GM21528 (cell line): ENCODE measurements around the gene FST.

Source experiments
- ATAC-seq: cut with Tn5 transposase; IDR thresholded peaks from one replicate; pipeline ENCODE4 v1.9.1; 2021; ENCODE audit warnings: mild to moderate bottlenecking, moderate library complexity; ENCODE audit not compliant: unreplicated experiment, low FRiP score

Gene FST

GRCh38 chr5:53480416-53481158, at the start of gene FST:
FST (plus strand) TSS chr5:53480629; CDS start chr5:53480792, 163 bp downstream.
- ATAC-seq: no peak

GRCh38 chr5:53431665-53432064, 48.8 kb upstream of the FST start:
- no peak for ATAC-seq

DNA sequence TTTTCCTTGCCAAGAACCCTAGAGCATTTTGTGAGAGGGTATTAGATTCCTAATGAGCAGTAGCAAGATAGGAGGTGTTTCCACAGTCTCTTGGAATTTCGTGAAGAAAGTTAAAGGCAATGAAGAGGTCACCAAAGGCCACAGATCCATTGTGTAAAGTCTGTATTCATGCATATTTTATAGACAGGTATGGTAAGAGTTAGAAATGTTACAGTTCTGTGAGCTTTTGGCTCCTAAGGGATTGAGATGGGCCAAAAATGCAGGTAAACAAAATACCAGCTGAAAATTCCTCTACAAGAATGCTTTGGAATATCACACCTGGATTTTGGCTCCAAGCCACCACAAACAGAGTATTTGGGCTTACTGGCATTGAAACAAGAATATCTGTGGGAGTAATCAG, 47.4 kb upstream of the FST start:
- no peak for ATAC-seq

- no peak for ATAC-seq
Observed at GRCh38 chr5:53434541-53434940, 45.9 kb upstream of the FST start.

DNA sequence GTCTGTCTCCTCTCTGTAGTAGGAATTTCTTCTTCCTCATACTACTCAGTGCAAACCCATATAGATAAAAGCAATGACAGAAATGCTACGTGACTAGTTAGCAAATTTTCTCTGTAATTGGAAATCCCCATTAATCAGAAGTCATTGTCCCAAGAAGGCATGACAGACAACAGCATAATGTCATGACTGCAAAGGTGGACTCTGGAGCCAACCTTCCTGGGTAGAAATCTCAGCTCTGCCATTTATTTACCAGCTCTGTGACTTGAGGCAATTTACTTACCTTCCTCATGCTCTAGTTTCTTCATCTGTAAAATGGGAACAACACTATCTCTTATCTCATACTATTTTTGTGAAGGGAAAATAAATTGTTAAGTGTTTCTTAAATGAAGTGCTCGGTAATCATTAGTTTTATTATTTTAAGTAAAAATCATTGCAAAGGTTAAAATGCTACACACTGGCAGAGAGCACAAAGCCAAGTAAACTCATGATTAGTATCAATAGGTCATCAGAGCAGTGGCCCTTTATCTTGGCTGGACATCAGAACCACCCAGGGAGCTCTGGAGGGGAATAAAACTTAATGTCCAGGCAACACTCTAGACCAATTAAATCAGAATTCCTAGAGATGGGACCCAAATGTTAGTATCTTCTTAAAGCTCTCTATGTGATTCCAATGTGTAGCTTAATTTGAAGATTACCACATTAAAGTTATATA, 43.8 kb upstream of the FST start:
- no peak for ATAC-seq

- no peak for ATAC-seq
Observed at GRCh38 chr5:53438079-53438478, 42.4 kb upstream of the FST start.

DNA sequence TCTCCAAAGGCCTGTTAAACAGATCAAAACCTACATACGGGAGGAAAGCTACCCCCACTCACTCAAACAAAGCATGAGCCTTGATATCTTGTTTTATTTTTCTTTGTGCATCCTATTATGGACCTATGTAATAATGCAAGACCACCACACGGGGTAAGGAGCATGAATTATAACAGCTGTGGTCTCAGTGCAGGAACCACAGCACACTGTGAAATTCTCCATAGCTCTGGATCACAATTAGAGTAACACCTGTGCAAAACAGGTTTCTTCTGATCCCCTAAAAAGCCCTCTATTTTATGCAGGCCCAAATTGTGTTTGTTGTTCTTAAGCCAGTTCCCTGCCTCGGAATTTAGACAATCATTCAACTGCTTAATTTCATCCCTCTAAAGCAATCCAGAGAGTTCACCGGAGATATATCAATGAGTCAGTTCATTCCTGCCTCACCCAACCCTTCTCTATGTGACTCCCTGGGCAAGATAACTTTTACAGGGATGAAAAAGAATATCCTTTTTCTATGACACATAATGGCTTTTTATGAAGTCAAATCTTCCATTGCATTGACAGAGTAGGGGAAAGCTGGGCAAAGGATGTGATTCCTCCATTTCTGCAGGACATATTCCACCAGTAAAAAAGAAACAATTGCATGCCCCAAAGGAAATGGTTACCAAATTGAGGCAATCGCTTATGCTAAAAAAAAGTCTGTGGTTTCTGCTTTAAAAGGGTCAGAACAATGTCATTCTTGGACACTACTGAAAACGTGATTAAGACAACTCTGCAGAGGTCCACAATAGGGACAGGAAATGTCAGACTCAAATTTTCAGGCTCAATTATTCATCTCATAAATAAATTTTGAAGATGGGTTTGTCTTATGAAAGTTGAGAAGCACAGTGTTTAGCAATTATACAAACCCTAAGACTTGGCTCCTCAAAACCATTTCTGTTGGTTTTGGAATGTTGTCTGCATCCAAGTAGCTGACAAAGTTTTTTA, 41.6 kb upstream of the FST start:
- no peak for ATAC-seq

GRCh38 chr5:53442961-53443360, 37.5 kb upstream of the FST start:
- ATAC-seq: no peak

- no peak for ATAC-seq
Observed at GRCh38 chr5:53445569-53445968, 34.9 kb upstream of the FST start.

- no peak for ATAC-seq
Observed at GRCh38 chr5:53446908-53447307, 33.5 kb upstream of the FST start.

GRCh38 chr5:53448851-53449250, 31.6 kb upstream of the FST start:
- no peak for ATAC-seq

- ATAC-seq: no peak
Observed at GRCh38 chr5:53453898-53454718, 26.3 kb upstream of the FST start.

DNA sequence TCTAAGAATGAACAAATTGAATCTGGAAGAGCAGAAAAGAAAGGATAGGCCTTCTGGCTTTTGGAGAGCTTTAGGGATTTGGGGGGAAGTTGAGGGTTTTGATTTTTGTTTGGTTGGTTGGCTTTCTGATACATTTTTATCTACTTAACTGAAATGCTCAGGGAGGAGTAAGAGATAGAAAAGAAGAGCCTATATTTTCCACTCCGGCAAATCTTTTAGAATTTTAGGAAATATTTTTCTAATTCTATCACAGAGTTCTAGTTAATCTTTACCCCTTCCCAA, 25.8 kb upstream of the FST start:
- no peak for ATAC-seq

DNA sequence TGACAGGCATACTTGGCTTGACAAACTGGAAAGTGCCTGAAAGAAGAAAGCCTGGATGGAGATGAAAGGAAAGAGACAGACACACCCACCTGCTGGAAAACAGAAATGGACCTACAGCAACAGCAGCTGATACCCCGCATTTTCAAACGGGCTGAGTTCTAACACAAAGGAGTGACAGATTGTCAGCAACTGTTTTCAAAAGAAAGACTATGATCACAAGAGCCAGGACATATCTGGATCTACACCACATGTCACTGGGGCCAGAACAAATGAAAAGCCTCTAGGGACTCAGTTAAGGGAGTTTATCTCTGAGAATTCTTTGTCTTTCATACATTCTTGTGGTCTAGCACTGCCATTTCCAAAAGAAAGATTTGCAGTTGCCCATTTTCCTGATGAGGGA, 24.1 kb upstream of the FST start:
- no peak for ATAC-seq

- no peak for ATAC-seq
Observed at GRCh38 chr5:53463909-53464621, 16.4 kb upstream of the FST start.

GRCh38 chr5:53464722-53465121, 15.7 kb upstream of the FST start:
- ATAC-seq: no peak

- ATAC-seq: no peak
Observed at GRCh38 chr5:53469946-53470687, 10.3 kb upstream of the FST start.

DNA sequence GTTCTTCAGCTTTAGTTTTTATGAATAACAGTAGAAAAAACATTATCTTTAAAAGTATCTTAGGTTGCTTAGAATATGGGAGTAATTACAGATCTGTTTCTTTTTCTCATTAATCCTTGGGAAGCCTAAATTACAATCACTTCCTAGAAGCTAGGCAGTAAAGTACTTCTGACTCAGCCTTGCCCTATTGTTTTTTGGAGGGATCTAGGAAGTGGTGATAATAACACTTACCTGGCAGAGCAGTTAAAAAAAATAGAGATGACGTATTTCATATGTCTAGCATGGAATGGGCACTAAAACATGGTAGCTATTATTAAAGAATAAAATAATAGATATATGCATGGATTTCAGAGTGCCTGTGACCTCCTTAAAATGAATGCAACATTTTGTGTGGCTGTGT, 8.2 kb upstream of the FST start:
- no peak for ATAC-seq
